ENCODE data around the gene GCK. TPM values are rescaled to one million over a fixed set of nuclear protein-coding genes. Genes with fewer than 3 reads are reported as not detected.

The GCK gene
- total and polyA plus RNA-seq, 2 of the 13 experiments (the other 11 are each of a cell fraction or from before 2014, with no cell fraction given): not detected

- BruUV-seq (replicated peaks): no TSS peak
- no peak overlapping the region for H2AFZ ChIP-seq (ENCODE audit: low read length)
- H3K4me3 ChIP-seq (replicated peaks in 1 of 3; ENCODE audit: insufficient read depth in 1 of 3, low read depth in 2 of 3, low read length in 3 of 3): no peak overlapping the region
- H3K79me2 ChIP-seq (ENCODE audit: insufficient read depth, low read length): no peaks in the 10 kb centered on the region
- H4K20me1 ChIP-seq (ENCODE audit: insufficient read depth, low read length): no peaks in the 10 kb centered on the region
- H3K27ac ChIP-seq (ENCODE audit: extremely low read length, insufficient read depth, low read length): no peak overlapping the region
- H3K9me3 ChIP-seq (ENCODE audit: low read length): no peaks in the 10 kb centered on the region
- intact Hi-C loops (cut with micrococcal nuclease; ENCODE audit: unreplicated experiment) (loop anchor here (10.0 kb wide), 1 partner anchor 59 kb away; no protein-coding TSS in a partner anchor), in situ Hi-C loops (cut with HindIII; ENCODE audit: extremely low pct_ligation_motif_present, low pct_unique_long_range_greater_than_20kb) (no loop called here)
- ChIA-PET CTCF (ENCODE audit: low intra/inter-chr PET ratio, low total read pairs) (no interaction called here), POLR2A (no interaction called here)
- FAIRE-seq: no peak
- 23% methylated on average over 2 of the region's 2 CpGs for WGBS (ENCODE audit: low lambda C conversion rate)
- H3K36me3 ChIP-seq (replicated peaks in 1 of 2; ENCODE audit: control insufficient read depth in 1 of 2, insufficient read depth in 2 of 2, low read length in 2 of 2): no peaks in the 10 kb centered on the region
- TF ChIP-seq HMGXB3 (CRISPR knock-in tag; IDR thresholded peaks at IDR 0.05; ENCODE audit: borderline replicate concordance) (no peak), MAF1 (CRISPR knock-in tag; IDR thresholded peaks at IDR 0.05; ENCODE audit: borderline replicate concordance) (no peak), ZNF20 (CRISPR knock-in tag; IDR thresholded peaks at IDR 0.05) (no peak), CSRNP2 (CRISPR knock-in tag; conservative IDR thresholded peaks at IDR 0.05; ENCODE audit: low read depth) (no peak), NFRKB (IDR thresholded peaks at IDR 0.05) (no peak)
- H3K4me1 ChIP-seq (ENCODE audit: insufficient read depth, low read length): no peaks in the 10 kb centered on the region
- no peak overlapping the region for H3K4me2 ChIP-seq (ENCODE audit: low read depth, low read length)
- peaks cover 0 to 9% of the 10 kb centered on the region in 2 experiments; a peak in 1 of 5 replicates for H3K27me3 ChIP-seq (ENCODE audit: control insufficient read depth in 1 of 2, insufficient read depth in 2 of 2, low read length in 2 of 2)
- ATAC-seq: no peak
- no peak for DNase-seq (ENCODE audit: low spot score)
- H3K9ac ChIP-seq (ENCODE audit: insufficient read depth, low read depth, low read length): no peak overlapping the region
Observed at GRCh38 chr7:44194069-44194468, 4.8 kb upstream of the GCK start.

Measured in HepG2 (cell line).